GM23338 (cell line): ENCODE data around the gene ADGRD2.

ENCODE experiments used
- CREB1 ChIP-seq: fragments of 250-450 bp; sonication (Bioruptor Pico); IDR thresholded peaks from 2 replicates; pipeline ENCODE4 v1.5.0; 2020; ENCODE audit warnings: low read depth, mild to moderate bottlenecking, moderate library complexity
- EZH2 ChIP-seq: fragments of 200-600 bp; sonication (generic); IDR thresholded peaks from one replicate; pipeline ENCODE4 v1.8.0; 2017; ENCODE audit warnings: antibody characterized with exemption, mild to moderate bottlenecking, low read depth; ENCODE audit not compliant: unreplicated experiment
- EZH2phosphoT487 ChIP-seq: fragments of 200-600 bp; sonication (generic); IDR thresholded peaks from one replicate; pipeline ENCODE4 v1.8.1; 2018; ENCODE audit warnings: antibody characterized with exemption; ENCODE audit not compliant: unreplicated experiment
- JUNB ChIP-seq: IDR thresholded peaks from one replicate; pipeline ENCODE4 v1.6.1; 2016; ENCODE audit warnings: antibody characterized with exemption; ENCODE audit not compliant: unreplicated experiment
- NANOG ChIP-seq: IDR thresholded peaks from 2 replicates; pipeline ENCODE4 v1.6.1; 2016; ENCODE audit warnings: antibody characterized with exemption, borderline replicate concordance
- POLR2AphosphoS5 ChIP-seq: IDR thresholded peaks from 2 replicates; pipeline ENCODE4 v1.6.1; 2016; ENCODE audit warnings: antibody characterized with exemption, low read depth
- STAT1 ChIP-seq: IDR thresholded peaks from one replicate; pipeline ENCODE4 v1.6.1; 2016; ENCODE audit warnings: antibody characterized with exemption; ENCODE audit not compliant: unreplicated experiment
- ZNF331 ChIP-seq: fragments of 250-450 bp; sonication (Bioruptor Pico); IDR thresholded peaks from 2 replicates; pipeline ENCODE4 v1.5.0; 2020; ENCODE audit warnings: low read depth, mild to moderate bottlenecking, moderate library complexity
- TF ChIP-seq, protein P1 (sequence below), 2 experiments: fragments of 200-600 bp in 1 of 2; sonication (generic) in 1 of 2; conservative IDR thresholded peaks; 2 replicates each; pipeline versions ENCODE4 v1.5.1 to v1.6.1; 2016 to 2017; ENCODE audit warnings: antibody characterized with exemption in 2 of 2, low read depth in 2 of 2, mild to moderate bottlenecking in 2 of 2, moderate library complexity in 1 of 2
- TF ChIP-seq, protein P2 (sequence below): IDR thresholded peaks from one replicate; pipeline ENCODE4 v1.6.1; 2018; ENCODE audit warnings: antibody characterized with exemption; ENCODE audit not compliant: unreplicated experiment
- TF ChIP-seq, protein P3 (sequence below): IDR thresholded peaks from 2 replicates; pipeline ENCODE4 v1.6.1; 2016; ENCODE audit warnings: antibody characterized with exemption

DNA sequence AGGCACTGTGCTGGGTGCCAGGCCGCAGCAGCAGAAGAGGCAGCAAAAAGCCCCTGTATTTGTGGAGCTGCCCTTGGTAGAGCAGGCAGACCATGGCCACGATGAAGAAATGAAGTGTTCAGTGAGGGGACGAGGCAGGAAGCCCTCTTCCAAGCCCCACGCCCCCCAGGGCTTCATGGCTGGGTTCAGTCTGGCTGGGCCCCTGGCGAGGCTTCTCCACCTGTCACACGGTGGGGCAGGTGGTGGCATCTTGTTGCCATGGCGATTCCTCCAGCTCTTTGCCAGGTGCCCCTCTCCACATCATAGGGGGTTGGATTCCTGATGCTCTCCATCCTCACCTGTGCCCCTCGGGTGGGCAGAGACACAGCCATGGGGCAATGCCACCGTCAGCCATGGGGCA, 21.5 kb downstream of the ADGRD2 start:
- TF ChIP-seq EZH2, result no peak
- no peak for TF ChIP-seq POLR2AphosphoS5
- TF ChIP-seq, protein P1, sequence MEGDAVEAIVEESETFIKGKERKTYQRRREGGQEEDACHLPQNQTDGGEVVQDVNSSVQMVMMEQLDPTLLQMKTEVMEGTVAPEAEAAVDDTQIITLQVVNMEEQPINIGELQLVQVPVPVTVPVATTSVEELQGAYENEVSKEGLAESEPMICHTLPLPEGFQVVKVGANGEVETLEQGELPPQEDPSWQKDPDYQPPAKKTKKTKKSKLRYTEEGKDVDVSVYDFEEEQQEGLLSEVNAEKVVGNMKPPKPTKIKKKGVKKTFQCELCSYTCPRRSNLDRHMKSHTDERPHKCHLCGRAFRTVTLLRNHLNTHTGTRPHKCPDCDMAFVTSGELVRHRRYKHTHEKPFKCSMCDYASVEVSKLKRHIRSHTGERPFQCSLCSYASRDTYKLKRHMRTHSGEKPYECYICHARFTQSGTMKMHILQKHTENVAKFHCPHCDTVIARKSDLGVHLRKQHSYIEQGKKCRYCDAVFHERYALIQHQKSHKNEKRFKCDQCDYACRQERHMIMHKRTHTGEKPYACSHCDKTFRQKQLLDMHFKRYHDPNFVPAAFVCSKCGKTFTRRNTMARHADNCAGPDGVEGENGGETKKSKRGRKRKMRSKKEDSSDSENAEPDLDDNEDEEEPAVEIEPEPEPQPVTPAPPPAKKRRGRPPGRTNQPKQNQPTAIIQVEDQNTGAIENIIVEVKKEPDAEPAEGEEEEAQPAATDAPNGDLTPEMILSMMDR (conservative IDR thresholded peaks at IDR 0.05; ENCODE audit: low read depth in 2 of 2), result no peak
- TF ChIP-seq, protein P2, sequence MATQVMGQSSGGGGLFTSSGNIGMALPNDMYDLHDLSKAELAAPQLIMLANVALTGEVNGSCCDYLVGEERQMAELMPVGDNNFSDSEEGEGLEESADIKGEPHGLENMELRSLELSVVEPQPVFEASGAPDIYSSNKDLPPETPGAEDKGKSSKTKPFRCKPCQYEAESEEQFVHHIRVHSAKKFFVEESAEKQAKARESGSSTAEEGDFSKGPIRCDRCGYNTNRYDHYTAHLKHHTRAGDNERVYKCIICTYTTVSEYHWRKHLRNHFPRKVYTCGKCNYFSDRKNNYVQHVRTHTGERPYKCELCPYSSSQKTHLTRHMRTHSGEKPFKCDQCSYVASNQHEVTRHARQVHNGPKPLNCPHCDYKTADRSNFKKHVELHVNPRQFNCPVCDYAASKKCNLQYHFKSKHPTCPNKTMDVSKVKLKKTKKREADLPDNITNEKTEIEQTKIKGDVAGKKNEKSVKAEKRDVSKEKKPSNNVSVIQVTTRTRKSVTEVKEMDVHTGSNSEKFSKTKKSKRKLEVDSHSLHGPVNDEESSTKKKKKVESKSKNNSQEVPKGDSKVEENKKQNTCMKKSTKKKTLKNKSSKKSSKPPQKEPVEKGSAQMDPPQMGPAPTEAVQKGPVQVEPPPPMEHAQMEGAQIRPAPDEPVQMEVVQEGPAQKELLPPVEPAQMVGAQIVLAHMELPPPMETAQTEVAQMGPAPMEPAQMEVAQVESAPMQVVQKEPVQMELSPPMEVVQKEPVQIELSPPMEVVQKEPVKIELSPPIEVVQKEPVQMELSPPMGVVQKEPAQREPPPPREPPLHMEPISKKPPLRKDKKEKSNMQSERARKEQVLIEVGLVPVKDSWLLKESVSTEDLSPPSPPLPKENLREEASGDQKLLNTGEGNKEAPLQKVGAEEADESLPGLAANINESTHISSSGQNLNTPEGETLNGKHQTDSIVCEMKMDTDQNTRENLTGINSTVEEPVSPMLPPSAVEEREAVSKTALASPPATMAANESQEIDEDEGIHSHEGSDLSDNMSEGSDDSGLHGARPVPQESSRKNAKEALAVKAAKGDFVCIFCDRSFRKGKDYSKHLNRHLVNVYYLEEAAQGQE, result no peak
- TF ChIP-seq EZH2phosphoT487, result no peak
- TF ChIP-seq, protein P3, sequence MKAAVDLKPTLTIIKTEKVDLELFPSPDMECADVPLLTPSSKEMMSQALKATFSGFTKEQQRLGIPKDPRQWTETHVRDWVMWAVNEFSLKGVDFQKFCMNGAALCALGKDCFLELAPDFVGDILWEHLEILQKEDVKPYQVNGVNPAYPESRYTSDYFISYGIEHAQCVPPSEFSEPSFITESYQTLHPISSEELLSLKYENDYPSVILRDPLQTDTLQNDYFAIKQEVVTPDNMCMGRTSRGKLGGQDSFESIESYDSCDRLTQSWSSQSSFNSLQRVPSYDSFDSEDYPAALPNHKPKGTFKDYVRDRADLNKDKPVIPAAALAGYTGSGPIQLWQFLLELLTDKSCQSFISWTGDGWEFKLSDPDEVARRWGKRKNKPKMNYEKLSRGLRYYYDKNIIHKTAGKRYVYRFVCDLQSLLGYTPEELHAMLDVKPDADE, result no peak
- TF ChIP-seq STAT1, result no peak
- TF ChIP-seq NANOG, result no peak
- TF ChIP-seq ZNF331 (CRISPR knock-in tag), result no peak
- TF ChIP-seq JUNB, result no peak
- TF ChIP-seq CREB1 (CRISPR knock-in tag), result no peak
